Pulmonary artery endothelial cell (primary cell): Measurements from ENCODE around the gene HS6ST1. TPM values are rescaled to one million over a fixed set of nuclear protein-coding genes. Genes with fewer than 3 reads are reported as not detected.

Source experiments
- DNase-seq: peaks from one replicate; pipeline ENCODE4 v3.0.0-alpha.2; 2011; ENCODE audit warnings: low read depth, low spot score
- total RNA-seq: library from RNA; depleted of rRNA; stranded (reverse); fragments of >200 nt; gene quantifications from 2 replicates; pipeline ENCODE4 v1.2.3, GENCODE V29; 2014

The HS6ST1 gene, protein sequence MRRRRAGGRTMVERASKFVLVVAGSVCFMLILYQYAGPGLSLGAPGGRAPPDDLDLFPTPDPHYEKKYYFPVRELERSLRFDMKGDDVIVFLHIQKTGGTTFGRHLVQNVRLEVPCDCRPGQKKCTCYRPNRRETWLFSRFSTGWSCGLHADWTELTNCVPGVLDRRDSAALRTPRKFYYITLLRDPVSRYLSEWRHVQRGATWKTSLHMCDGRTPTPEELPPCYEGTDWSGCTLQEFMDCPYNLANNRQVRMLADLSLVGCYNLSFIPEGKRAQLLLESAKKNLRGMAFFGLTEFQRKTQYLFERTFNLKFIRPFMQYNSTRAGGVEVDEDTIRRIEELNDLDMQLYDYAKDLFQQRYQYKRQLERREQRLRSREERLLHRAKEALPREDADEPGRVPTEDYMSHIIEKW
- total RNA-seq: 13.3 and 25.6 TPM in 2 replicates

DNA sequence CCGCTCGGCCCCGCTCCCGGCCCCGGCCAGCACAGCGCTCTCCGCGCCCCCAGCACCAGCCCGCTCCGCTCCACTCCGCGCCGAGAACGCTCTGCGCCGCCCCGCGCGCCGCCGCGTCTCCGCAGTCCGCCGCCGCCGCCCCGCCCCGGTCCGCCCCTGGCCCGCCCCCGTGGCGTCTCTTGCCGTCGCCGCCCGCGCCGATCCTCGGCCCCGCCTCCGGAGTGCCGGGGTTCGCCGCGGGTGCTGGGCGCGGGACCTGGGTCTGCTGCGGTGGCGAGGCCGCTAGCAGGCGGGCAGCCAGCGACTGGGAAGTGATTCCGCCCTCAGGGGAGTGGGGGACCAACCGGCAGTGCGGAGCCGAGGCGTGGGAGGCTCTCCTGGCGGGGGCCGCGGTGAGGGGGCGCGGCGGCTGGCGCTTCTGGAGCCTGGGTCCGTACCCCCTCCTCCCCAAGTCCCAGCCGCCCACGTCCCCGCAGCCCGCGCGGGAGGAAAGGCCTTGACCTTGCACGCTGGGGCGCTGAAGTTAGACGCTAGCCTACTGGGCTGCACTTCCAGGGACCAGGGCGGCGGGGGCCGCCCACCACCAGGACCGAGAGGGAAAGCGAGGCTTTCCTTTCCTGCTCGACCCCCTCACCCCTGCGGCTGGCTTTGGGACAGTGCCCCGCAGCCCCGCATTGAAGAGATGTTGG lies at the start of gene HS6ST1:
HS6ST1 (minus strand) TSS at position 93 of the 689 bp plus-strand sequence. CDS start 305 bp downstream, outside the sequence.
- peak; percentile 11 for DNase-seq

GRCh38 chr2:128367601-128368359 lies 49.1 kb upstream of the HS6ST1 start:
- no peak for DNase-seq

DNA sequence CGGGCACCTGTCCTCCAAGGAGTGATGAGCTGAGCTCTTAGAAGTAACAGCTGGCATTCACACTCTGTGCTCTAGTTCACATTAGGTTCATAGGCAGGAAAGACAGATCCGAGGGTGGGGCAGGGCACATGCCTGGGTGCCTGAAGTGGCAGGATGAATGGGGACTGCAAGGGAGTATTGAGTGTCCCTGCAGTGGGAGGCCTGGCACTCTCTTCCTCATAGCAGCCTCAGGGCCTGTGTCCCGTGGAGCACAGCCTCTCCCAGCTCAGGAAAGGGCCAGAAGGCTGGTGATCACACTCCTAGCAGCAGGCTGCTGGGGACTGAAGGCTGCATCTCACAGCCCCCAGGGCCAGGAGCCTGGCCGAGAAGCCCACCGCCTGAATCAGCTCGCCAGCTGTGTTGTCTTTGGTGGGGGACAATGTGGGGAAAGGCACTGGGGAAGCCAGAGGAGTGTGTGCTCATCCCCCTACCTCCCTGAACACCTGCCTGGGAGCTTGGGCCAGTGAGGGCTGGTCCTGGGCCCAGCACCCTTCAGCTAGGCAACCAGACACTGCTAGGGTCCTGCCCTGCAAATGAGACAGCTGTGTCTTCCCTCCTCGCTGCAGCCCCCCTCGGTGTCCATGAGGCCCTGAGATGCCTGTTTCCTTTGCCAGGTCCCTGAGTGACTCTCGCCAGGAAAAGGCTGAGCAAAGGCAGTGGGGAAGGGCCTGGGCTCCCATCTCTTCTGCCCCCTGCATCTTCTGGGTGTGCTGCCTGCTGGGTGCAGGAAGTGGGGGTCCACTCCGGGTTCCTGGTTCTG lies 48.2 kb upstream of the HS6ST1 start:
- no peak for DNase-seq

GRCh38 chr2:128365217-128365905 lies 46.7 kb upstream of the HS6ST1 start:
- DNase-seq: no peak

- DNase-seq: no peak
Measured at GRCh38 chr2:128364441-128364911, 45.8 kb upstream of the HS6ST1 start.

- peak; percentile 11 for DNase-seq
Measured at GRCh38 chr2:128363934-128364361, 45.3 kb upstream of the HS6ST1 start.

- no peak for DNase-seq
Measured at GRCh38 chr2:128362889-128363228, 44.2 kb upstream of the HS6ST1 start.

DNA sequence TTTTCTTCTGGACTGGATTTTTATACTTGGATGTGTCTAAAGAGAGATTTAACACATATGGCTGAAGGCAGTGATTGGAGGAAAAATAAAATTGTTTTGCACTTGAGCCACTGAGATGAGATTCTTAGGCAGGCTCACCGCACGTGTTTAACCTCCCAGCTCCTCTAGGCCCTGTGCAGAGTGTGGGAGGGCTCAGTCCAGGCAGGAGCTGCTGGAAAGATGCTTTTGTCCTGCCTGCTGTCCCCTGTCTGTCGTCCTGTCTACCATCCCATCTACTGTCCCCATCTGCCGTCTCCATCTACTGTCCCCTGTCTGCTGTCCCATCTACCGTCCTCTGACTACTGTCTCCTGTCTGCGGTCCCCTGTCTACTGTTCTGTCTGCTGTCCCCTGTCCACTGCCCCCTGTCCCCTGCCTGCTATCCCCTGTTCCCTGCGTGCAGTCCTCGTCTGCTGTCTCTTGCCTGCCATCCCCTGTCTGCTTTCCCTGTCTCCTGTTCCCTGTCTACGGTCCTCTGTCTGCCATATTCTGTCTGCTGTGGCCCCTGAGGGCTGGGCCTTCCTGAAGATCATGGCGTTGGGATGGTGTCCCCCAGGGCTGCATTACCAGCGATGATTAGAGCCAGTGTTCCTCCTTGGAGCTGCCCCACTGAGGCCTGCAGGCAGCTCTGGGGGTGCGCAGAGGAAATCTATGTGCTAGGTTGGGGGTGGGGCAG lies 43.7 kb upstream of the HS6ST1 start:
- DNase-seq: no peak

- DNase-seq: no peak
Measured at GRCh38 chr2:128361376-128362131, 42.9 kb upstream of the HS6ST1 start.

GRCh38 chr2:128360711-128361110 lies 42.0 kb upstream of the HS6ST1 start:
- DNase-seq: no peak

DNA sequence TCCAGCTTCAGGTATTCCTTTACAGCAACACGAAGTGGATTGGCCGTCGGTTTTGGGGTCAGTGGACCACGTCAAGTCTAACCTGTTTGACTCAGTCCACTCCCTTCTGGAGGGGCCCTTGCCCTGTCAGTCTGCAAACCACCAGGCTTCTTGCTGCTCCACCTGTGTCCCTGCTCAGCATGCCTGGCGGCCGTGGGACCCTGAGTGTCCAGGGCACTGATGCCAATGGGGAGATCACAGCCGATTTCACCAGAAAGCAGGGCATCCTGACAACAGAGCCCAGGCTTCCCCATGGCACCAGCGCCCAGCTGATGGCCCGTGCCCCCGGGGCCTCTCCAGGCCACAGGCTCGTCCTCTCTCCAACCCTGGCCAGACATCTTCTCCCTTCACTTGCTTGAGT lies 41.2 kb upstream of the HS6ST1 start:
- no peak for DNase-seq

GRCh38 chr2:128358941-128359731 lies 40.5 kb upstream of the HS6ST1 start:
- no peak for DNase-seq

- DNase-seq: no peak
Measured at GRCh38 chr2:128357506-128358370, 39.1 kb upstream of the HS6ST1 start.

DNA sequence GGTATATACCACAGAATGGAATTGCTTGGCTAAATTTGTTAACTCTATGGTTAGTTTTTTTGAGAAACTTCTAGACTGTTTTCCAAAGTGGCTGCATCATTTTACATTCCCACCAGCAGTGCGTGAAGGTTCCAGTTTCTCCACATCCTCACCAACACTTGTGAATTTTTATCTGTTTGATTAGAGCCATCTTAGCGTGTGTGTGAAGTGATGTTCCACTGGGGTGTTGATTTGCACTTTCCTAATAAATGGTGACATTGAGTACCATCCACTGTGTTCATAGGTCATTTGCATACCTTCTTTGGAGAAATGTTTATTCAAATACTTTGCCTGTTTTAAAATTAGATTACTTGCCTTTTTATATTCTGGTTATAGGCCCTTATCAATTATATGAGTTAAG lies 37.5 kb upstream of the HS6ST1 start:
- no peak for DNase-seq

DNA sequence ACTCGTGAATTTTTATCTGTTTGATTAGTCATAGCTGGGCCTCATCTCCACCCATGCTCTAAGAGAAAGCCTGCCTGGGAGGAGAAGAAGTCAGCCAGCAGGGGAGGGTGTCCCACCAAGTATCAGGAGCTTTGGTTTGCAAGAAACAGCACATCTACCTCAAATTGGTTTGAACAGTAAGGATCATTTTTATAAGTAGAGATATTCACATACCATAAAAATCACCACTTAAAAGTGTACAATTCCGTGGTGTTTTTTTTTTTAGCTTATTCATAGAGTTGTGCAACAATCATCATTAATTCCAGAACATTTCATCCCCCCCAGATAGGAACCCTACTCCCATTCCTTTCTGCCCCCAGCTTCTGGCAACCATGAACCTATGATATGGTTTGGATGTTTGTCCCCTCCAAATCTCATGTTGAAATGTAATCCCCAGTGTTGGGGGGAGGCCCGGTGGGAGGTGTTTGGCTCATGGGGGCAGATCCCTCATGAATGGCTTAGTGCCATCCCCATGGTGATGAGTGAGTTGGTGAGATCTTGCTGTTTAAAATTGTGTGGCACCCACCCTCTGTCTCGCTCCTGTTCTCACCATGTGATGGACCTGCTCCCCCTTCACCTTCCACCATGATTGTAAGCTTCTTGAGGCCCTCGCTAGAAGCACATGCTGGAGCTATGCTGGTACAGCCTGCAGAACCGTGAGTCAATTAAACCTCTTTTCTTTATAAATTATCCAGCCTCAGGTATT lies 36.2 kb upstream of the HS6ST1 start:
- no peak for DNase-seq

DNA sequence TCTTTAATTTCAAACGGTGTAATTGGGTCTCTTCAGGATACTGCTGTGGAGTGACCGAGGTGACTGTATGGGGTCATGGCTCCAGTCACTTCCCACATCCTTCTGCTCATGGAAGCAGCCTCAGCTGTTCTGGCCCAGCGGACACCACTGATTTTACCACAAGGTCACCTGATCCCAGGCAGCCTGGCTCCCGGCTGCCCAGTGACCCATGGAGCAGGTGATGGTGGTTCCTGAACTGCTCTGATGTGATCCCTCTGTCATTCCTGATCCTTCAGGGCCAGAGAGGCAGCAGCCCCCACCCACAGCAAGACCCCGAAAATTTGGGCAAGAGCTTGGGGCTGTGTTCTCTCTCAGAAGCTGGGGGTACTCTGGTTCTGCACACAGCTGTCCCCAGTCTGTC lies 35.5 kb upstream of the HS6ST1 start:
- no peak for DNase-seq

GRCh38 chr2:128350736-128351135 lies 32.1 kb upstream of the HS6ST1 start:
- no peak for DNase-seq
